HG02885 (cell line): ENCODE results near the gene APBA2.

ENCODE experiments used
- ATAC-seq: cut with Tn5 transposase; IDR thresholded peaks from one replicate; pipeline ENCODE4 v1.9.1; 2021; ENCODE audit warnings: mild to moderate bottlenecking; ENCODE audit not compliant: unreplicated experiment, poor library complexity

APBA2 gene

GRCh38 chr15:29134641-29135308 is 249.0 kb downstream of the APBA2 start:
- ATAC-seq = no peak

GRCh38 chr15:29135309-29135657 is 249.5 kb downstream of the APBA2 start:
- no peak for ATAC-seq

- ATAC-seq = no peak
These were observed 250.2 kb downstream of the APBA2 start for GRCh38 chr15:29135702-29136646.

- no peak for ATAC-seq
These were observed 252.5 kb downstream of the APBA2 start for GRCh38 chr15:29138260-29138659.

GRCh38 chr15:29139072-29139471 is 253.3 kb downstream of the APBA2 start:
- no peak for ATAC-seq

GRCh38 chr15:29139540-29140459 is 254.0 kb downstream of the APBA2 start:
- peak; percentile 72 for ATAC-seq

GRCh38 chr15:29140475-29141307 is 254.9 kb downstream of the APBA2 start:
- no peak for ATAC-seq

- no peak for ATAC-seq
These were observed 255.7 kb downstream of the APBA2 start for GRCh38 chr15:29141308-29142128.

- peak; percentile 45 for ATAC-seq
These were observed 256.5 kb downstream of the APBA2 start for GRCh38 chr15:29142129-29142747.

- no peak for ATAC-seq
These were observed 257.5 kb downstream of the APBA2 start for GRCh38 chr15:29143293-29143692.

GRCh38 chr15:29143909-29144635 is 258.3 kb downstream of the APBA2 start:
- no peak for ATAC-seq

- ATAC-seq = no peak
These were observed 263.9 kb downstream of the APBA2 start for GRCh38 chr15:29149738-29150075.

- ATAC-seq = no peak
These were observed 265.0 kb downstream of the APBA2 start for GRCh38 chr15:29150515-29151483.

GRCh38 chr15:29151484-29151857 is 265.7 kb downstream of the APBA2 start:
- ATAC-seq = no peak

- no peak for ATAC-seq
These were observed 270.7 kb downstream of the APBA2 start for GRCh38 chr15:29156521-29156920.

GRCh38 chr15:29159771-29160455 is 274.1 kb downstream of the APBA2 start:
- ATAC-seq = no peak
